ENCODE results near the gene TPBG.

The TPBG gene

DNA sequence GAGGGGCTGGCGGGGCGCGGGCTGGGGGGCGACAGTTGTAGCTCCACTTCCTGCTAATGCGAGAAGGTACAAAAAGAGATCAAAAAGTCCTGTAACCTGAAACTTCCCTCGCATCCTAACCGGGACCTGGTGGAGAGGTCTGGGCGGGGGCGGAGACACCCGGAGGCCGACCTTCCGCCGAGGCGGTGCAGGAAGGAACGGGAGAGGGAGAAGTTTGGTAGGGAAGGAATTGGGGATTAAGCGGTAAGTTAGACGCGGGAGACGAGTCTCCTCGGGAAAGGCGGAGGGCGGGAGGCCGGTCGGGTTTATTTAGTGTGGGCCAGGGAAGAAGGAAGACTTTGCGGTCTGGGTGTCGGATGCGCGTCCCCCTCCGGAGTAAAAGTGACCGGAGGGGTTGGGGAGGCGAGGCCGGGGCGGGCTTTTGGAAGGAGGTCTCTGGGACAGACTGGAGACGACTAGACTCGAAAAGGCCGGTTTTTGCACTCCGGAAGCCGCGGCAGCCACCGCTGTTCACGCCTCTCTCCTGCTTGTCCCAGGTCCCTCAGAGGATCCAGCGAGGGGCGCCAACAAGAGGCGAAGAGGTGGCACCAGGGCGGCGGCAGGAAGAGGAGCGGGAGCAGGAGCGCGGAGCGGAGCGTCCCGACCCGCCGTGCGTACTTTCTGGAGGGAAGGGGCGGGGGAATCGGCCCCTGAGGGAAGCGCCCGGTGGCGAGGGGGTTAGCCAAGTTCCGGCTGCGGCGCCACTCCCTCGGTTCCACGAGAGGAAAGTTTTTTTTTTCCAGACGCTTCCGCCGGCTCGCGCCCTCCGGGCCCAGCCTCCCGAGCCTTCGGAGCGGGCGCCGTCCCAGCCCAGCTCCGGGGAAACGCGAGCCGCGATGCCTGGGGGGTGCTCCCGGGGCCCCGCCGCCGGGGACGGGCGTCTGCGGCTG is 734 bp downstream of the TPBG start:
- no peak overlapping the region for H3K9ac ChIP-seq (ENCODE audit: low read depth, low read length)
- H3K9me3 ChIP-seq (ENCODE audit: insufficient read depth, low read length, severe bottlenecking) = no peaks in the 10 kb centered on the region
- no peaks in the 10 kb centered on the region for H4K20me1 ChIP-seq (ENCODE audit: insufficient read depth, low read length)
- no peaks in the 10 kb centered on the region for H3K36me3 ChIP-seq (ENCODE audit: insufficient read depth, low read length)
- no peak for ATAC-seq (ENCODE audit: insufficient read depth, low read depth)
- TF ChIP-seq CTCF (IDR thresholded peaks at IDR 0.05; ENCODE audit: borderline replicate concordance, extremely low read depth, low read length, poor library complexity, severe bottlenecking) = no peak
- no peak for TF ChIP-seq EZH2 (IDR thresholded peaks at IDR 0.05; ENCODE audit: borderline replicate concordance, low read depth, low read length, severe bottlenecking)
- H3K4me1 ChIP-seq (ENCODE audit: insufficient read depth, low read length) = no peaks in the 10 kb centered on the region
- no peak for DNase-seq
- no peak overlapping the region for H2AFZ ChIP-seq (ENCODE audit: low read depth, low read length)
- H3K27ac ChIP-seq (ENCODE audit: low read length) = no peak overlapping the region
- no peak overlapping the region for H3K4me2 ChIP-seq (ENCODE audit: insufficient read depth, low read length)
- H3K4me3 ChIP-seq (ENCODE audit: low read depth in 1 of 2, low read length in 2 of 2) = no peak overlapping the region
- no peaks in the 10 kb centered on the region for H3K27me3 ChIP-seq (ENCODE audit: insufficient read depth, low read length, poor library complexity)
- no peaks in the 10 kb centered on the region for H3K79me2 ChIP-seq (ENCODE audit: insufficient read depth, low read length)

- H3K4me1 ChIP-seq (ENCODE audit: insufficient read depth, low read length) = no peaks in the 10 kb centered on the region
- no peak for TF ChIP-seq CTCF (IDR thresholded peaks at IDR 0.05; ENCODE audit: borderline replicate concordance, extremely low read depth, low read length, poor library complexity, severe bottlenecking)
- no peak for TF ChIP-seq EZH2 (IDR thresholded peaks at IDR 0.05; ENCODE audit: borderline replicate concordance, low read depth, low read length, severe bottlenecking)
- no peak overlapping the region for H2AFZ ChIP-seq (ENCODE audit: low read depth, low read length)
- no peak for DNase-seq
- no peaks in the 10 kb centered on the region for H3K27me3 ChIP-seq (ENCODE audit: insufficient read depth, low read length, poor library complexity)
- no peaks in the 10 kb centered on the region for H3K36me3 ChIP-seq (ENCODE audit: insufficient read depth, low read length)
- H3K9ac ChIP-seq (ENCODE audit: low read depth, low read length) = no peak overlapping the region
- H3K9me3 ChIP-seq (ENCODE audit: insufficient read depth, low read length, severe bottlenecking) = no peaks in the 10 kb centered on the region
- no peak overlapping the region for H3K4me2 ChIP-seq (ENCODE audit: insufficient read depth, low read length)
- H4K20me1 ChIP-seq (ENCODE audit: insufficient read depth, low read length) = no peaks in the 10 kb centered on the region
- ATAC-seq (ENCODE audit: insufficient read depth, low read depth) = no peak
- no peak overlapping the region for H3K27ac ChIP-seq (ENCODE audit: low read length)
- no peaks in the 10 kb centered on the region for H3K79me2 ChIP-seq (ENCODE audit: insufficient read depth, low read length)
- no peak overlapping the region for H3K4me3 ChIP-seq (ENCODE audit: low read depth in 1 of 2, low read length in 2 of 2)
These were observed 1.6 kb downstream of the TPBG start for GRCh38 chr6:82365016-82365795.

DNA sequence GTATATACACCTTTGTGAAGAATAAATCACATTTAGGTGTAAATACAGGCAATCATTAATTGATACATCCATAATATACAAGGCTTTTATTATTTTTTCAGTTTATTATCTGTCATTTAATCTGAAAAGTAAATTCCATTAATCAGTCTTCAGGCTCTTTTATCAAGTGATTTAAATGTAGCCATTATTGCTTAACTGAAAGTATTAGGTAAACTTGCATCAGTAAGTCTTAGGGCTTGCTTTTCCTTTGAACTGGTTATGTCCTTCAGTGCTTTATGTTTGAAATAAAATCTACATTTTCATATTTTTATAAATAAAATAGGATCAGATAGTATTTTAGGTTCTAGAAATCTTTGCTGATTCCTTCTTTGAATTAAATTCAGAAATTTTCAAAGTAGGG is 4.1 kb downstream of the TPBG start:
- Histone ChIP-seq H3K4me2 (ENCODE audit: insufficient read depth, low read length) (no peak overlapping the region), H3K9me3 (ENCODE audit: insufficient read depth, low read length, severe bottlenecking) (no peaks in the 10 kb centered on the region), H3K4me3 (ENCODE audit: low read depth in 1 of 2, low read length in 2 of 2) (no peak overlapping the region), H3K27ac (ENCODE audit: low read length) (no peak overlapping the region), H4K20me1 (ENCODE audit: insufficient read depth, low read length) (no peaks in the 10 kb centered on the region), H3K9ac (ENCODE audit: low read depth, low read length) (no peak overlapping the region), H3K79me2 (ENCODE audit: insufficient read depth, low read length) (no peaks in the 10 kb centered on the region), H3K36me3 (ENCODE audit: insufficient read depth, low read length) (no peaks in the 10 kb centered on the region), H3K4me1 (ENCODE audit: insufficient read depth, low read length) (no peaks in the 10 kb centered on the region), H2AFZ (ENCODE audit: low read depth, low read length) (no peak overlapping the region), H3K27me3 (ENCODE audit: insufficient read depth, low read length, poor library complexity) (no peaks in the 10 kb centered on the region)
- DNase-seq = no peak
- no peak for ATAC-seq (ENCODE audit: insufficient read depth, low read depth)
- TF ChIP-seq EZH2 (IDR thresholded peaks at IDR 0.05; ENCODE audit: borderline replicate concordance, low read depth, low read length, severe bottlenecking) = no peak
- TF ChIP-seq CTCF (IDR thresholded peaks at IDR 0.05; ENCODE audit: borderline replicate concordance, extremely low read depth, low read length, poor library complexity, severe bottlenecking) = no peak

Data from DND-41 (cell line).